ENCODE data around the gene MID1. TPM values are rescaled to one million over a fixed set of nuclear protein-coding genes. Genes with fewer than 3 reads are reported as not detected.

MID1 gene
- total RNA-seq, 1 donor from 2014 or later, result 31.2 TPM

DNA sequence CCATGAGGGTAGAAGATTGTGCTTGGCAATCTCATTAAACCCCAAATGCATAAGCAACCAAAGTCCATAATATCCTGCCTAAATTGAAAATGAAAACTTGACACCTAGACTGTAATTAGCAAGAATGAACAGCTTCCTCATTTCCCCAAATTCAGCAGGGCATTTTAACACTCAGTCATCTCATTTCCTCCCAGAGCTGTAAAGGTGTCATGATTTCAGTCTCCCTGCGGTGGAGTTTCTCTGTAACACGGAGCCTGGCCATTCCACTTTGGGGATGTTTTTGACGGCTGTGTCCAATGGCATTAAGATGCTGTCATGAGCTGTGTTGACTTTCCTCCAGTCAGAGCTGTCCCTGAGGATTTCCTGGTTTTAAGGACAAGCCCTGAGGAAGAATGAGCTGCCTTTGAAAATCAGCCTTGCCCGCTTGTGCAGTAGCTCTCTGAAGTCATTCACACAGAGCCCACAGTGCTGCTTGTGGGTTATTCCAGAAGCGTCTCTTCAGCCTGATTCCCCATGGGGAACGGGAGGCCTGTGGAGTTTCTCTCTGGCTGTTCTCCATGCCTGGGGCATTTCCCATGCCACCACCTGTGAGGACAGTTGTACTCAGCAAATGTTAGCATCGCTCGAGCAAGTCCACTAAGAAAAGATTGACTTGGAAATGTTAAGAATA, 187.0 kb downstream of the MID1 start:
- Histone ChIP-seq H3K9ac (ENCODE audit: low read length) (no peak overlapping the region), H3K27ac (ENCODE audit: low read depth, low read length) (no peak overlapping the region), H2AFZ (ENCODE audit: low read depth, low read length) (no peak overlapping the region), H3K36me3 (ENCODE audit: insufficient read depth, low read length) (no peaks in the 10 kb centered on the region), H3K4me1 (ENCODE audit: insufficient read depth, low read length) (no peaks in the 10 kb centered on the region), H3K79me2 (ENCODE audit: insufficient read depth, low read length) (no peaks in the 10 kb centered on the region), H3K9me3 (ENCODE audit: insufficient read depth, low read depth, low read length) (no peaks in the 10 kb centered on the region), H3K4me2 (ENCODE audit: low read length) (no peak overlapping the region), H3K4me3 (ENCODE audit: insufficient read depth, low read depth, low read length) (no peak overlapping the region), H3K27me3 (ENCODE audit: insufficient read depth, low read length) (no peaks in the 10 kb centered on the region), H4K20me1 (ENCODE audit: insufficient read depth, low read length) (no peaks in the 10 kb centered on the region)
- H3K27me3 Mint-ChIP-seq (ENCODE audit: low read depth, unreplicated experiment), result no peaks in the 10 kb centered on the region
- TF ChIP-seq CTCF (IDR thresholded peaks at IDR 0.05; ENCODE audit: insufficient read depth, low read depth, low read length) (no peak), EZH2 (IDR thresholded peaks at IDR 0.05; ENCODE audit: insufficient read depth, low read length) (no peak)
- FAIRE-seq (no peak), DNase-seq (ENCODE audit: low read depth) (no peak)
- no peaks in the 10 kb centered on the region for H3K4me1 Mint-ChIP-seq (ENCODE audit: low read depth, unreplicated experiment)
- no peaks in the 10 kb centered on the region for H3K36me3 Mint-ChIP-seq (ENCODE audit: low read depth, unreplicated experiment)
- H3K4me3 Mint-ChIP-seq (ENCODE audit: unreplicated experiment), result no peak overlapping the region
- H3K9me3 Mint-ChIP-seq (ENCODE audit: unreplicated experiment), result peaks cover 3% of the 10 kb centered on the region
- no peak overlapping the region for H3K27ac Mint-ChIP-seq (ENCODE audit: unreplicated experiment)

- TF ChIP-seq CTCF (IDR thresholded peaks at IDR 0.05; ENCODE audit: insufficient read depth, low read depth, low read length), result no peak
- TF ChIP-seq EZH2 (IDR thresholded peaks at IDR 0.05; ENCODE audit: insufficient read depth, low read length), result no peak
Measured at GRCh38 chrX:10429908-10430307, 190.5 kb downstream of the MID1 start.

GRCh38 chrX:10427249-10427648, 193.1 kb downstream of the MID1 start:
- Histone ChIP-seq H3K4me2 (ENCODE audit: low read length) (no peak overlapping the region), H3K79me2 (ENCODE audit: insufficient read depth, low read length) (no peaks in the 10 kb centered on the region), H3K27me3 (ENCODE audit: insufficient read depth, low read length) (no peaks in the 10 kb centered on the region), H3K36me3 (ENCODE audit: insufficient read depth, low read length) (no peaks in the 10 kb centered on the region), H3K4me1 (ENCODE audit: insufficient read depth, low read length) (no peaks in the 10 kb centered on the region), H3K4me3 (ENCODE audit: insufficient read depth, low read depth, low read length) (no peak overlapping the region), H2AFZ (ENCODE audit: low read depth, low read length) (no peak overlapping the region), H3K9ac (ENCODE audit: low read length) (no peak overlapping the region), H3K9me3 (ENCODE audit: insufficient read depth, low read depth, low read length) (no peaks in the 10 kb centered on the region), H4K20me1 (ENCODE audit: insufficient read depth, low read length) (no peaks in the 10 kb centered on the region), H3K27ac (ENCODE audit: low read depth, low read length) (no peak overlapping the region)
- Mint-ChIP-seq H3K9me3 (ENCODE audit: unreplicated experiment) (peaks cover 3% of the 10 kb centered on the region), H3K36me3 (ENCODE audit: low read depth, unreplicated experiment) (no peaks in the 10 kb centered on the region), H3K27ac (ENCODE audit: unreplicated experiment) (no peak overlapping the region), H3K27me3 (ENCODE audit: low read depth, unreplicated experiment) (no peaks in the 10 kb centered on the region), H3K4me3 (ENCODE audit: unreplicated experiment) (no peak overlapping the region), H3K4me1 (ENCODE audit: low read depth, unreplicated experiment) (no peaks in the 10 kb centered on the region)
- DNase-seq (ENCODE audit: low read depth) (no peak), FAIRE-seq (no peak)
- TF ChIP-seq CTCF (IDR thresholded peaks at IDR 0.05; ENCODE audit: insufficient read depth, low read depth, low read length) (no peak), EZH2 (IDR thresholded peaks at IDR 0.05; ENCODE audit: insufficient read depth, low read length) (no peak)

More at GRCh38 chrX:10429908-10430307, 190.5 kb downstream of the MID1 start:
- no peaks in the 10 kb centered on the region for H3K4me1 Mint-ChIP-seq (ENCODE audit: low read depth, unreplicated experiment)
- peaks cover 3% of the 10 kb centered on the region for H3K9me3 Mint-ChIP-seq (ENCODE audit: unreplicated experiment)
- Histone ChIP-seq H3K4me3 (ENCODE audit: insufficient read depth, low read depth, low read length) (no peak overlapping the region), H2AFZ (ENCODE audit: low read depth, low read length) (no peak overlapping the region), H3K4me2 (ENCODE audit: low read length) (no peak overlapping the region), H3K9me3 (ENCODE audit: insufficient read depth, low read depth, low read length) (no peaks in the 10 kb centered on the region), H3K79me2 (ENCODE audit: insufficient read depth, low read length) (no peaks in the 10 kb centered on the region), H3K9ac (ENCODE audit: low read length) (no peak overlapping the region), H3K27ac (ENCODE audit: low read depth, low read length) (no peak overlapping the region), H3K27me3 (ENCODE audit: insufficient read depth, low read length) (no peaks in the 10 kb centered on the region), H4K20me1 (ENCODE audit: insufficient read depth, low read length) (no peaks in the 10 kb centered on the region), H3K4me1 (ENCODE audit: insufficient read depth, low read length) (no peaks in the 10 kb centered on the region), H3K36me3 (ENCODE audit: insufficient read depth, low read length) (no peaks in the 10 kb centered on the region)
- H3K27ac Mint-ChIP-seq (ENCODE audit: unreplicated experiment), result no peak overlapping the region
- H3K27me3 Mint-ChIP-seq (ENCODE audit: low read depth, unreplicated experiment), result no peaks in the 10 kb centered on the region
- FAIRE-seq (no peak), DNase-seq (ENCODE audit: low read depth) (no peak)
- no peaks in the 10 kb centered on the region for H3K36me3 Mint-ChIP-seq (ENCODE audit: low read depth, unreplicated experiment)
- H3K4me3 Mint-ChIP-seq (ENCODE audit: unreplicated experiment), result no peak overlapping the region

All from astrocyte (in vitro differentiated cells and primary cell).